Jurkat, Clone E6-1 (cell line): ENCODE measurements around the gene AIF1.
A peak's percentile ranks its signal among the peaks of the same experiment; 100 is the strongest.

Experiments used
- DNase-seq: peaks from one replicate; pipeline ENCODE4 v3.0.0-alpha.2; 2011; ENCODE audit warnings: low read depth, low spot score
- H3K4me3 ChIP-seq: 2 replicates; pipeline ENCODE4 v1.5.1; 2011; ENCODE audit warnings: mild to moderate bottlenecking, low read length, control low read depth, moderate library complexity

The AIF1 gene

GRCh38 chr6:31658983-31659648 is 44.1 kb downstream of the AIF1 start:
- no peak for DNase-seq
- H3K4me3 ChIP-seq = peak overlapping the region; percentile 88

- peak overlapping the region; percentile 88 for H3K4me3 ChIP-seq
- DNase-seq = no peak
Observed at GRCh38 chr6:31659649-31660380, 44.8 kb downstream of the AIF1 start.

GRCh38 chr6:31660381-31661261 is 45.6 kb downstream of the AIF1 start, which contains the start of gene C6orf47:
Gene C6orf47, minus strand, starts transcription at chr6:31660778. Its CDS starts 831 bp downstream, at chr6:31659947.
- peak; percentile 73 for DNase-seq
- peak within 1 kb of the TSS; percentile 88 for H3K4me3 ChIP-seq

GRCh38 chr6:31661262-31662123 is 46.5 kb downstream of the AIF1 start:
- DNase-seq = no peak
- peak overlapping the region; percentile 88 for H3K4me3 ChIP-seq

GRCh38 chr6:31662124-31662723 is 47.2 kb downstream of the AIF1 start:
- no peak overlapping the region for H3K4me3 ChIP-seq
- DNase-seq = no peak

GRCh38 chr6:31663126-31663960 is 48.3 kb downstream of the AIF1 start:
- peak overlapping the region; percentile 98 for H3K4me3 ChIP-seq

GRCh38 chr6:31663961-31664789 is 49.1 kb downstream of the AIF1 start:
- DNase-seq = no peak
- H3K4me3 ChIP-seq = peak overlapping the region; percentile 98

More at GRCh38 chr6:31663126-31663960, 48.3 kb downstream of the AIF1 start:
- no peak for DNase-seq

GRCh38 chr6:31664790-31665500 is 49.9 kb downstream of the AIF1 start, which contains the start of gene GPANK1:
Gene GPANK1, minus strand, starts transcription at chr6:31664997. Its CDS starts 519 bp downstream, at chr6:31664478.
- DNase-seq = peak; percentile 99
- H3K4me3 ChIP-seq = peak within 1 kb of the TSS; percentile 98

- peak; percentile 98 for DNase-seq
- peak within 1 kb of the TSS; percentile 98 for H3K4me3 ChIP-seq
Observed at GRCh38 chr6:31665501-31666336, 50.7 kb downstream of the AIF1 start, which contains the start of gene CSNK2B. Gene CSNK2B, plus strand, starts transcription at chr6:31666080. Its CDS starts 752 bp downstream, at chr6:31666832.

- H3K4me3 ChIP-seq = peak overlapping the region; percentile 98
Observed at GRCh38 chr6:31666337-31666965, 51.4 kb downstream of the AIF1 start.

More at GRCh38 chr6:31666337-31666965, 51.4 kb downstream of the AIF1 start:
- no peak for DNase-seq
